ENCODE measurements around the gene GADD45GIP1.

GADD45GIP1 gene

DNA sequence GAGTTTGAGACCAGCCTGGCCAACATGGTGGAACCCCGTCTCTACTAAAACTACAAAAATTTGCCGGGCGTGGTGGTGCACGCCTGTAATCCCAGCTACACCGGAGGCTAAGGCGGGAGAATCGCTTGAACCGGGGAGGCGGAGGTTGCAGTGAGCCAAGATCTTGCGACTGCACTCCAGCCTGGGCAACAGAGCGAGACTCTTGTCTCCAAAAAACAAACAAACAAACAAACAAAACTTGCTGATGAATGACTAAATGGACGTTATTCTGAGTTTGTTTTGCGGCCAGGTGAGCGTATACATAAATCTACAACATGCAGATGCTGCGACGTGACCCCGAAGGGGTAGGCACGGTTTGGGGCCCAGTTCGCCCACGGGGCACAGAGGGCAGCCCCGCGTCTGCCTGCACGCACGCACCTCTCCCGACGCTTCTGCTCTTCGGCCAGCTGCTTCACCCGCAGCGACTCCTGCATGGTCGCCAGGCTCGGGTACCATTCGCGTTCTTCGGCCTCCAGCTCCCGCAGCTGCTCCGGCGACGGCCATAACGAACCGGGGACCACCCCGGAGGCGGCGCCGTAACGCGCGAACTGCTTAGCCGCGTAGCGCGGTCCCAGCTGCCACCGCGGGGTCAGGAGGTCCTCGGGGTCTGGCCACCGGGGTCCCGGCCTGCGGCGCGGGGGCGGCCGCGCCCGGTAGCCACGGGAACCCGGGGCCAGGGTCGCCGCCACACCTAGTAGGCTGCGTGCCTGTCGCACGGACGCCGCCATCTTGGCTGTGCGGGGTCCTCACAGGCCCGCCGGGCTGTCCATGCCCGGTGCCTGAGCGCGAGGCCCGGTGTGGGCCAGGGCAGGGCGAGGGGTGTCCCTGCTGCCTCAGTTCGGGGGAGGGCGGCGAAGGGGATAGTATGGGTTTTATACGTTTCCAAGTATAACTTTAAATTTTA, at the start of gene GADD45GIP1:
Gene GADD45GIP1, minus strand, starts transcription at position 778 of the 943 bp plus-strand sequence. Its CDS starts 11 bp downstream, at position 767.
- peak; percentile 84 for DNase-seq

DNA sequence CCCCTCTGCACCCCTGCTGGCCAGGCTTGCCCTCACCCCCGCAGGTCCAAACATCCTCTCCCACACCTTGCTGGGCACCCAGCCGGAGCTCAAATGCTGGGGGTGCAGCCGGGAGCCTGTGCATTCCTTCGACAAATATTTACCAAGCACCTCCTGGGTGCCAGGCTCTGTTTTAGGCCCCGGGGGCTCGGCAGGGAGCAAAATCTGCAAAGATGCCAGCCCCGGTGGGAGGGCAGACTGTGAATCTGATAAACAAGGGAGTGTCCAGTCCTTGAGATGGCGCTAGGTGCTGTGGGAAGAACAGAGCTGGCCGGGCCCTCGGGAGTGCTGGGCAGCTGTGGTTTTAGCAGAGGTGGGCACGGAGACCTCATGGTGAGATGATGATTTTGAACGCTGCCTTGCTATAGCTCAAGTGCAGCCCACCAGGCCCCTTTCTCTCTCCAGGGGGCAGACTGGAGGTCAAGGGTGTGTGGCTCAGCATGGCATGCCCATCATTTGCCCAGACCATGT, 48.9 kb upstream of the GADD45GIP1 start:
- no peak for DNase-seq

- no peak for DNase-seq
Measured at GRCh38 chr19:13005253-13005652, 48.2 kb upstream of the GADD45GIP1 start.

GRCh38 chr19:13004273-13004672, 47.2 kb upstream of the GADD45GIP1 start:
- no peak for DNase-seq

DNA sequence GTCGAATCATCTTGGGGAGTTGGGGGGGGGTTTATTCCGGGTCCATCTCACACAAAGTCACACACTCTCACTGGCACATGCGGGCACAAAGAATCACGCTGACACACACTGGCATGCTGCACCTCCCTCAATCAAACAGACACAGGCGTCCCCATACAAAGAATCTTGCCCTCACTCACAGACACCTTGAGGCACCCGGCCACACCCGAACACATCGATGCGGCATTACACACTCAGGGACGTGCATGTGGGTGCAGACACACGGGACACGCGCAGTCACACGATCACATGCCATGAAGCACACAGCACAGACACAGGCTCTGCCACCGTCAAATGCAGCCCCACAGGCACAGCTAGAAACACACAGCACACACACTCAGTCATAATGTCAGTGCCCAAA, 46.1 kb upstream of the GADD45GIP1 start:
- DNase-seq = no peak

GRCh38 chr19:13002166-13002898, 45.3 kb upstream of the GADD45GIP1 start:
- DNase-seq = no peak

- no peak for DNase-seq
Measured at GRCh38 chr19:13001502-13002165, 44.6 kb upstream of the GADD45GIP1 start.

DNA sequence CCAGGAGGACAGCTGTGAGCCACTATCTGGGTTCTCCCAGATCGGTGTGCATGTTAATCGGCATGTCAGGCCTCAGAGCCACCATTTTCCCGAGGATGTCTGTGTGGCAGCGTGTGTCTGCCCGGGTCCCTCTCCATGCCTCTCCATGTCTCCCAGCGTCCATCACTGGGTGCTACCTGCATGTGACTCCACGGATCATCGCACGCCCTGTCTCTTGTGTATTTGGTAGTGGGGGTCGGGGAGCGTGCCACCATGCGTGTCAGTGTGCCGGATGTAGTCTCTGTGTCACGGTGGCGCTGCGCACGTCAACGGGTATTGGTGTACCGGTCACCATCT, 44.1 kb upstream of the GADD45GIP1 start:
- no peak for DNase-seq

DNA sequence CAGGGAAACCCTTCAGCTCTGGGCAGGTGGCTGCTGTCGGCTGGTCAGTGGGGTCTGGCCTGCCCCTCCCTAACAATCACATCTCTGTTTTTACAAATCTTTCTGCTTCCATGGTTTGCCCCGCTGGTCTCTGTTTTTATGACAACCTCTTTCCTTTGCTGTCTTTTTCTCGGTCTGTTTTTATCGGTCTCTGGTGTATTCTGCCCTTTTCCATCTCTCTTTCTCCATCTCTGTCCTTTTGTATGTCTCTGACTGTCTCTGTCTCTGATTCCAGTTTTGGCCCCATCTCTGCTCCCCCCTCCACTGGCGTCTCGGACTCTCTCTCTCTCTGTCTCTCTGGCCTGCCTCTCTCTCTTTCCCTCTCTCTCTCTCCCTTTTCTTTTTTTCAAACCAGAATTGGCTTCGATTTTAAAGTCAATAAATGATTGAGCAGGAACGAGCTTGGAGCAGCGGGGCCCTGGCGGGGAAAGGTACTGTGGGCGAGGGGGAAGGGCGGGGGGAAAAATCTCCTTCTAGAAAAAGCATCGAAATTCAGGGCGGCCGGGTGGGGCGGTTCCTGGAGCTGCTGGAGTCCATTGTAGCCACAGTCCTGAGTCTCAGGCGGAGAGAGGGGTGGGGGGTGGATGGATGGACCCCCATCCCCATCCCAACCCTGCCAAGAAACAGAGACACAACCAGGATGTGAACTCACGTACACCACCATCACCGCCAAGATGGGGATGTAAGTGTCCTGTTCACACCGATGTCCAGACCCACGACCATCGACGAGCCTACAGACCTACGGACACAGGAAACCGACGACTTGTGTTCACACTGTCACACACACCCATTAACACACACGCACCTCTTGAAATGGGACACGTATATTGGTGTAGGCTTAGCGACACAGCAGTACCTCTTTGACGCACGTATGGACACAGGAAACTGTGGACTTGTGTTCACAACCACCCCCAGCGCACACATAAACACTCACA, 41.2 kb upstream of the GADD45GIP1 start:
- DNase-seq = no peak

DNA sequence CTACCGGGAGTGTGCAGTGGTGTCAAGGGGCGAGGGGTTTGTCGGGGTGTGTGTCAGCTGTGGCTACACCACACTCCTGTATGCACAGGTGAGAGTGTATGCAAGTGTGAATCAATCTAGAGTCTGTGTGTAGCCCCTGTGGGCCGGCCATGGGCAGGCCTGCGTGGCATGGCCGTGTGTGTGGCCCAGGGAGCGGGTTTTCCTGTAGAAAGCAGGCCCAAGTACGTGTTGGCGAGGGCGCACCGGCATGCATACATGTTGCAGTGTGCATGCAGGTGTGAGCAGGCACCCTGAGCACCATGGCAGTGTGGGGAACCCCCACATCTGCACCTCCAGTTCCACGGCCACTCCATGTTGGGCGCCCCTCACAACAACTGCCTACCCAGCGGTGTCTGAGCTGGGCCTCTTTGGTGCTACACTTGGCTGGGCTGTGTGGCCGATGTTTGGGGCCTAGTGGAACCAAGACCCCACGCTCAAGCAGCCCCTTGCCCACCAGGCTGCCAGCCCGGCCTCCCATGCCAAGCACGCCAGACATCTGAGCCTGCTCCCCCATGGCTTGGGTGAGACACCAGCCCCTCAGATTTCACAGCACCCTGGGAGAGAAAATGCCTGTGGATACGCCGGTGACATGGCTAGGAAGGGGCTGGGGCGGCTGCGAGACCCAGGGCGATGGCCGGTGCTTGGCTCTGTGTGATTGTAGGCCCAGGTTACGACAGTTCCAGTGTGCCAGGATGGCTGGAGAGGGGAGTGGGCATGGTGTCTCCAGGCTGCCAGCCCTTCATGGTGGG, 40.4 kb upstream of the GADD45GIP1 start:
- DNase-seq = no peak

DNA sequence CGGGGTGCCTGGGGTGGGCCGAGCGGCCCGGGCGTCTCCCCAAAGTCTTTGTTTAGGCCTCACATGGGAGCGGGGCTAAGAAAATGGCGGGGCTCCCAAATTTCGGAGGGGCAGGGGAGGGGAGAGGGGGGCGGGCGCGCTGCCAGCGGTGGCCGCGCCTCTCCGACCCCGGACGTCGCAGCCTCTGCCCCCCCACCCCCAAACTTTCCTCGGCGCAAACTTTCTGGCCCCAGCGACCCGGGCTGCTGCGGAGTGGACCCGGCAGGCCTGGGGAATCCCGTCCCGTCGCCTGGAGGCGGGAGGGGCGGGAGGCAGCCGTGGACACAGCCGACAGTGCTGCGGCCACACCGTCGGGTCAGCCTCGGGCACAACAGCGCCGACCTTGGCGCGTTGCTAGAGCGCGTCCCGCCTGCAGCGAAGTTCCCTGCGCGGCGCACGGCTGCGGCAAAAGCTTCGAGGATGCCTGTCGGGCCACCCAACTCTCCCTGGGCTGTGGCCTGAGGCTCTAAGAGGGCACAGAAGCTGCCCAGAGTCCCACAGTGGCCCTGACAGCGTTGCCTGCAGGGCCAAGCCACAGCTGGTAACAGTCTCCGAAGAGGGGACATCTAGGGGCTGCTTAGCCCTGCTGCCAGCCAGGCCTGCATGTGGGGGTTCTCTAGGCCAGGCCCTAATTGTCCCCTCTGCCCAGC, 39.5 kb upstream of the GADD45GIP1 start:
- no peak for DNase-seq

DNA sequence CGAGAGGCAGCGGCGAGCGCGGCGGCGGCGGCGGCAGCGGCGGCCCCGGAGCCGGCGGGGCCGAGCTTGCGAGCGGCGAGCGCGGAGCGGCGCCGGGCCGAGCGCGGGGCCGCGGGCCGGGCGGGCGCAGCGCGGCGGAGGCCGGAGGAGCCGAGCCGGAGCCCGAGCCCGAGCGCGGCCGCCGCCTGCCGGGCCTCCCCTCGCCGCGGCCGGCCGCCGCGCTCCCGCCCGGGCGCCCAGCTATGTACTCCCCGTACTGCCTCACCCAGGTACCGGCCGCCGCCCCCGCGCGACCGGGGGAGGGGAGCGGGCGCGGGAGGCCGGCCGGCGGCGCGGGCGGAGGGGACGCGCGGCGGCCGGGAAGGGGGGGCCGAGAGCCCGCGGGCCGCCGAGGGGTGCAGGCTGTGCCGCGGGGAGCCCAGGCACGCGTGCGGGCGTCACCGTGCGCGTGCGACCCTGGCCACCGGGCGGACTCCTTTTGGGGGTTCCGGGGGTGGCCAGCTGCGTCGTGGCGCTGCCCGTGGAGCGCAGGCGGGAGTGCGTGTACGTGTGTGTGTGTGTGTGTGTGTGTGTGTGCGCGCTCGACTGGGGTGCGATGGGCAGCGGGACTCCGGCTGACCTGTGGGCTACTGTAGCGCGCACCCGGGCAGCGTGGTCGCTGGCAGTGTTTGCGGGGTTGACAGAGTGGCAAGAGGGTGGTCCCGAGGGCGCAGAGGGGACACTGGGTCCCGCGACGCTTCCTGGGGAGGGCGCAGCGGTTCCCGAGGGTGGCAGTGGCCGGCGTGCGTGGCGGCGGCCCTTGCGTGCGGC, 38.8 kb upstream of the GADD45GIP1 start:
- DNase-seq = peak; percentile 29

- DNase-seq = peak; percentile 76
Measured at GRCh38 chr19:12994701-12995595, 37.9 kb upstream of the GADD45GIP1 start, which contains the start of gene NFIX. Gene NFIX (plus strand): TSS chr19:12995475. CDS start chr19:12995838, 363 bp downstream.

- DNase-seq = no peak
Measured at GRCh38 chr19:12993562-12993961, 36.5 kb upstream of the GADD45GIP1 start.

DNA sequence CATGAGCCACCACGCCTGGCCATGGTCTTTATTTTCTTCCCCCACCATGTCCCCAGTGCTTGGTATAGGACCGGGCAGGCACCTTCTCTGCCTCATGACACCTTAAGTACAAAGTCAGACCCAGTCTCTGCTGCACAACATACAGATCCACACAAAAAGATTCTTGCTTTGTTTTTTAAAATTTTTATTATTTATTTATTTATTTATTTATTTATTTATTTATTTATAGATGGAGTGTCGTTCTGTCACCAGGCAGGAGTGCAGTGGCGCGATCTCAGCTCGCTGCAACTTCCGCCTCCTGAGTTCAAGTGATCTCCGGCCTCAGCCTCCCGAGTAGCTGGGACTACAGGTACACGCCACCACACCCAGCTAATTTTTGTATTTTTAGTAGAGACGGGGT, 35.7 kb upstream of the GADD45GIP1 start:
- no peak for DNase-seq

GRCh38 chr19:12991296-12991695, 34.3 kb upstream of the GADD45GIP1 start:
- DNase-seq = no peak

GRCh38 chr19:12990853-12991252, 33.8 kb upstream of the GADD45GIP1 start:
- DNase-seq = no peak

GRCh38 chr19:12990431-12990830, 33.4 kb upstream of the GADD45GIP1 start:
- no peak for DNase-seq
